ENCODE data around the gene NUDT2. TPM values are rescaled to one million over a fixed set of nuclear protein-coding genes. Genes with fewer than 3 reads are reported as not detected.

The NUDT2 gene
- total RNA-seq, 4 donors from 2014 or later, result 15.0 to 45.3 (median 23.0) TPM

GRCh38 chr9:34372467-34373011, 43.2 kb downstream of the NUDT2 start:
- Histone ChIP-seq H3K27ac (replicated peaks in 1 of 4) (no peak overlapping the region), H3K36me3 (peaks cover 0 to 34% (median 33%) of the 10 kb centered on the region in 4 donors), H3K27me3 (peaks cover 0 to 7% (median 0%) of the 10 kb centered on the region in 4 donors), H3K4me3 (no peak overlapping the region), H3K9me3 (no peaks in the 10 kb centered on the region), H3K4me1 (peaks cover 14 to 60% (median 42%) of the 10 kb centered on the region in 4 donors)
- intact Hi-C loops (cut with DNase I), result no loop called here
- TF ChIP-seq POLR2A (IDR thresholded peaks at IDR 0.05; ENCODE audit: low read depth) (no peak), POLR2AphosphoS5 (IDR thresholded peaks at IDR 0.05) (no peak), CTCF (IDR thresholded peaks at IDR 0.05) (no peak), EP300 (IDR thresholded peaks at IDR 0.05) (no peak)
- DNase-seq (ENCODE audit: extremely low spot score), result no peak
- 84% methylated on average over 12 of the region's 41 CpGs for WGBS

DNA sequence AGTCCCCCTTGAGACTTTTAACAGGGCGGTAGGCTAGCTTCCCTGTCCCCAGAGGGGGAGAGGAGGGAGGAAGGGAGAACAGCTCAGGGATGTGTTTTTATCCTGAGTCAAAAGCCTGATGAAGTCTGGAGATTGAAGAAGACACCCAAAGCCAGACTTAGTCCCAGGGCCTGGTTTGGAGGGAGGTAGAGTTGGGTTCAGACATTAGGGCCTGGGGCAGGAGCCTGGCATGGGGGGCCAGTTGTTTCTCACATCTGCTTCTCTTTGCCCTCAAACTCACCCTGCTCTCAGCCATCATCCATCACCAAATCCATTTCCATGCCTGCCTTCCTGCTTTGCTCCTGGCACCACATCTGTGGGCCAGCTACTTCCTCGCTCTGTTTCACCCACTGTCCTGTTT, 44.4 kb downstream of the NUDT2 start:
- Histone ChIP-seq H3K4me3 (no peak overlapping the region), H3K9me3 (no peaks in the 10 kb centered on the region), H3K27ac (replicated peaks in 1 of 4) (peak overlapping the region in 1 of 4 donors; percentile 38), H3K36me3 (peaks cover 0 to 32% (median 26%) of the 10 kb centered on the region in 4 donors), H3K4me1 (peaks cover 16 to 66% (median 46%) of the 10 kb centered on the region in 4 donors), H3K27me3 (peaks cover 0 to 7% (median 0%) of the 10 kb centered on the region in 4 donors)
- TF ChIP-seq POLR2A (IDR thresholded peaks at IDR 0.05; ENCODE audit: low read depth) (no peak), POLR2AphosphoS5 (IDR thresholded peaks at IDR 0.05) (no peak), EP300 (IDR thresholded peaks at IDR 0.05) (no peak)
- intact Hi-C loops (cut with DNase I), result no loop called here
- no peak for DNase-seq (ENCODE audit: extremely low spot score)
- WGBS, result 90% methylated on average over 2 of the region's 2 CpGs

- H3K27ac ChIP-seq (replicated peaks in 1 of 4), result no peak overlapping the region
- H3K9me3 ChIP-seq, result no peaks in the 10 kb centered on the region
- DNase-seq (ENCODE audit: extremely low spot score), result peak; percentile 39
- intact Hi-C loops (cut with DNase I), result no loop called here
- WGBS, result 97% methylated on average over 3 of the region's 3 CpGs
- H3K4me1 ChIP-seq, result peaks cover 16 to 72% (median 50%) of the 10 kb centered on the region in 4 donors
- H3K36me3 ChIP-seq, result peaks cover 0 to 32% (median 26%) of the 10 kb centered on the region in 4 donors
- TF ChIP-seq POLR2A (IDR thresholded peaks at IDR 0.05; ENCODE audit: low read depth) (no peak), CTCF (IDR thresholded peaks at IDR 0.05) (no peak), EP300 (IDR thresholded peaks at IDR 0.05) (no peak), POLR2AphosphoS5 (IDR thresholded peaks at IDR 0.05) (no peak)
- H3K27me3 ChIP-seq, result peaks cover 0 to 7% (median 0%) of the 10 kb centered on the region in 4 donors
- no peak overlapping the region for H3K4me3 ChIP-seq
Observed at GRCh38 chr9:34374339-34374738, 45.0 kb downstream of the NUDT2 start.

GRCh38 chr9:34374905-34375552, 45.7 kb downstream of the NUDT2 start:
- peak overlapping the region in 2 of 4 donors; percentile 86 to 88 for H3K27ac ChIP-seq (replicated peaks in 1 of 4)
- peaks cover 21 to 79% (median 55%) of the 10 kb centered on the region in 4 donors for H3K4me1 ChIP-seq
- TF ChIP-seq POLR2AphosphoS5 (IDR thresholded peaks at IDR 0.05) (no peak), POLR2A (IDR thresholded peaks at IDR 0.05; ENCODE audit: low read depth) (no peak), CTCF (IDR thresholded peaks at IDR 0.05) (no peak), EP300 (IDR thresholded peaks at IDR 0.05) (no peak)
- peak; percentile 45 for DNase-seq (ENCODE audit: extremely low spot score)
- H3K27me3 ChIP-seq, result peaks cover 0 to 7% (median 0%) of the 10 kb centered on the region in 4 donors
- intact Hi-C loops (cut with DNase I), result loop anchor here (5.0 kb wide), 1 partner anchor 118 kb away; no protein-coding TSS in a partner anchor
- WGBS, result 77% methylated on average over 5 of the region's 5 CpGs
- peaks cover 0 to 25% (median 24%) of the 10 kb centered on the region in 4 donors for H3K36me3 ChIP-seq
- peak overlapping the region in 1 of 4 donors; percentile 85 for H3K4me3 ChIP-seq
- no peaks in the 10 kb centered on the region for H3K9me3 ChIP-seq

Measured in esophagus muscularis mucosa (tissue), 4 donors.